NB4 (cell line): ENCODE data around the gene ZNF219.

Experiments
- CTCF ChIP-seq: IDR thresholded peaks from one replicate; pipeline ENCODE4 v1.5.1; 2012; ENCODE audit warnings: low read depth, low read length
- POLR2A ChIP-seq: IDR thresholded peaks from 2 replicates; pipeline ENCODE4 v1.6.1; 2011; ENCODE audit warnings: mild to moderate bottlenecking; ENCODE audit not compliant: insufficient read length; ENCODE audit errors: extremely low read depth

GRCh38 chr14:21090940-21091663, 7.4 kb downstream of the ZNF219 start:
- TF ChIP-seq POLR2A = no peak
- no peak for TF ChIP-seq CTCF
